GM21367 (cell line): ENCODE measurements around the gene OSTF1.

Experiments
- ATAC-seq: cut with Tn5 transposase; IDR thresholded peaks from one replicate; pipeline ENCODE4 v1.9.1; 2021; ENCODE audit not compliant: unreplicated experiment

The OSTF1 gene

DNA sequence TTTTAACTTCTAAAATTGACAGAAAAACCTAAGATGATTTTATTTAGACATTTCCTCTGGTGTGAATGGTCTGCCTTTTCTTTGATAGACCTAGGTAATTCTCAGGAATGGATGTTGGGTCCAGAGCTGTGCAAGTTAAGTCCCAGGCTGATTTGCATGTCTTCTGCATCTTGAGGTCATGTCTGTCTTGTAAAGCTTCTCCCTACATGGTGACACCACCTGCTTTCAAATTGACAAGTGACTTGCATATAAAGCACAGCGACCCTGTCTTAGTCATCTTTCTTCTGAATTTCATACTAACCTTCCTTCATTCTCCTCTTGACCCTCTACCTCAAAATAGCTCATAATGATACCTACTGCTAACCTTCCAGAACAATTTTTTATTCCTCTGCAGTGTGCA lies 29.2 kb downstream of the OSTF1 start:
- no peak for ATAC-seq

- ATAC-seq = no peak
Observed at GRCh38 chr9:75120686-75121085, 32.4 kb downstream of the OSTF1 start.

DNA sequence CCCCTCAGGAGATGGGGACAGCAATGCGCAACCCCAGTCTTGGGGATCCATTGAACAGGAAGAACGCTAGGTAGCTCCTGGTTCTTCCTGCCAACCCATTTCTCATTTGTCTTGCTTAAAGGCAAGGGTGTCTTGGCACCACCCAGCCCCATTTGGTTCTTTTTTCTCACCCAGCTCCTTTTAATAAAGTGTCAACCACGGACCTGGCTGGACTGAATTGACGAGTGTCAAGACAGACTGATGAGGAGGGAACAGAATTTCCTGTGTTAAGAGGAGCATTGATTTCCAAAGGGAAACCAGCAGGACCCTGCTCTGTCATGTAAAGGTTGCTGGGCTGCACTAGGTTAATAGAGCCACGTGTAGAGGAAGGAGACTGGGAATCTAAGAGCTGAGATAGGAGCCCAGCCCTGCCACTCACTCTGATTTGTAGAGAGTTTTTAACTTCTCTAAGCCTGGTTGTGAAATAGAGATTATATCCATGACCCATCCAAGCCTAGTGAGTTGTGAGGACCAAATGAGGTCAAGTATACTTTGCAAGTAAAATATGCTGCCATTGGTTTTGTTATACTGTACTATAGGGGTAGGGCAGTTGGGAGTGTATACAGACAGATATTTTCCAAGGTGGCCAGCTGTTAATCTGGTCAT lies 33.7 kb downstream of the OSTF1 start:
- no peak for ATAC-seq

DNA sequence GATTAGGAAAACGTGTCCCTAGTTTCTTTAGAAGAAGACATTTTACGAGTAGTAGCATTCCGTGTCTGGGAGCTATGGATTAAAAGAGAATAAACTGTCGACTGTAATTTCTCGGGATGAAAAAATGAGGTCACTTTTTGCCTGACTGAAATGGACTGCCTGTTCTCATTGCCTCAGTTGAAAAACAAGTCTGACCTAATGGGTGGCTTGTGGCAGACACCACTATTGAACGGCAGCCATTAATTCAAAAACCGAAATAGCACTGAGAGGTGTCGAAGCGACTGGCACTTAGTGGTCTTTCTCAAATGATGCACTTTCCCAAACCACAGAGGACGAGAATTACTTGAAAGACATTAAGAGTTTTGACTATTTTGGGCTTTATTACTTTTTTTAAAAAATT lies 35.4 kb downstream of the OSTF1 start:
- no peak for ATAC-seq

DNA sequence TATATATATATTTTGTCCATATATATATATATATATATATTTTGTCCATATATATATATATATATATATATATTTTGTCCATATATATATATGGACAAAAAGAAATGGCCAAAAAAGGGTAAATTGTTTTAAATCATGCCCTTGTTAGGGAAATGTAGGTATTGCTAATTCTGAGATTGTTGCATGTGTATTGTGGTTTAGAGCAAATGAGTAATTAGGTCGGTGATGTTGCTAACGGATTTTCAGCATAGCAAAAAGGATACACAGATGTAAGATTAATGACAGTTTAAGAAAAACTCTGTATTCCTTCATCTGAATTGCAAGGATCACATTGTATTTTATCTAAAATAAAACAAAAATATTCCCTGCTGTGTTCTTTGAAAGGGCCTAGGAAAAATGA lies 40.2 kb downstream of the OSTF1 start:
- no peak for ATAC-seq

GRCh38 chr9:75130172-75130571 lies 41.9 kb downstream of the OSTF1 start:
- ATAC-seq = no peak

- ATAC-seq = no peak
Observed at GRCh38 chr9:75130621-75131230, 42.4 kb downstream of the OSTF1 start.

DNA sequence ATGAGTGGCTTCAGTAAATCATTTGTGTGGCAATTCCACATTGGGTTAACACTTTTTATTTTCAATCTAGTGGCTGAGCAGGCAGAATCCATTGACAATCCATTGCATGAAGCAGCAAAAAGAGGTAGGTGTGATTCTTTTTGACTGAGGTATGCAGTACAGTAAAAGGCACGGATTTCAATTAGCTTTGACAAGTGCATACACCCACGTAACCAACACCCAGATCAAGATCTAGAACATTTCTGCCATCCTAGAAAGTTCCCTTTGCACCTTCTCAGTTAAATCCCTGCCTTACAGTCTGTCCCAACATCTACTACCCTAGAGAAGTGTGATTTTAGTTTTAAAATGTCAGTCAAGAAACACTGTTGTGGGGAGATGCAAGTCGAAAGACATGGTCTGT lies 43.4 kb downstream of the OSTF1 start:
- ATAC-seq = no peak

DNA sequence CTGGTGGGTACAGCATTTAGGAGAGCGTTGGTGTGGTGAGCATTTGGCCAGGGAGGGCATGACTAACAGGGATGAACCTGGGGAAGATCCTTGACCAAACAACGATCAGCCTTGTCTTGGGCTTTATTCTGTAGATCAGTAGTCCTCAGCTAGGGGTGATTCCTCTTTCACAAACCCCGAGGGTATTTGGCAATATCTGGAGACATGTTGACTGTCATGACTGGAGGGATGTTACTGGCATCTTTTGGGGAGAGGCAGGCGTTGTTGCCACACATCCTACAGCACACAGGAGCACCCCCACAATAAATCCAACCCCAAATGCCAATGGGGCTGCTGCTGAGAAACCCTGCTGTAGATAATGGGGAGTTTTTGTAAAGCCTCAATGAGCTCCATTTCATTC lies 43.9 kb downstream of the OSTF1 start:
- no peak for ATAC-seq

DNA sequence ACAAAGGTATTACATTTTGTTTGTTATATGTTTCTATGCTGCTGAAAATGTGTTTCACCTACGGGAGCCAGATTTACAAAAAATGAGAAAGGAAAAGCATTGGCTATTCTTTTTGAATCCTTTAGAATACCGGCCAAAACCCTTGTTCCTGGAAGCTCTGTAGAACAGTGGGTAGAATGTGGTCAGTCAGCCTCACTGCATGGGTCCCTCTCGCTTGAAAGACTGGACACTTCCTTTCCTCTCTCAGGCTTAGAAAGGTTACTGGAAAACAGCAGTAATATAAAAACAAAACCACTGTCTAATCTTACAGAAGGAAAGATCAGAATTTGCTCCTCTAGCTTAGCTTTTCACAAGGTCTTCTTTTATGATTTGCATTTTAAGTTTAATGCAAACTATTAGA lies 45.1 kb downstream of the OSTF1 start:
- ATAC-seq = no peak

DNA sequence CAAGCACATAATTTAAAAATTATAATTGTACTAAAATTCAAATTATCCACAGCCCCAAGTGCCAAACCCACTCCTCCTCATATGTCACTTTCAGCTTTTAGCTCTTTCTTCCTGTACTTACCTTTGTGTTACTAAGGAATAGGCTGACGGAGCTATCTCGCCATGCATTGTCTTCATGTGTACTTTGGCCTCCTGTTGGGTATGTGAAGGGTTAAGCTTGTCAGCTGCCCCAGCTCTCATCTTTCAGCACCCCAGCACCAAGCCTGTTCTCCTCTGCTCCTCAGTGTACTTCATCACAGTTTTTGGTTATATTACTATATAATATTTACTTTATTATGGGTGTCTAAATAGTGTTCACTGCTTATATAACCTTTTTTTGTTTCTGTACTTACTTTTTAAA lies 46.2 kb downstream of the OSTF1 start:
- ATAC-seq = no peak

DNA sequence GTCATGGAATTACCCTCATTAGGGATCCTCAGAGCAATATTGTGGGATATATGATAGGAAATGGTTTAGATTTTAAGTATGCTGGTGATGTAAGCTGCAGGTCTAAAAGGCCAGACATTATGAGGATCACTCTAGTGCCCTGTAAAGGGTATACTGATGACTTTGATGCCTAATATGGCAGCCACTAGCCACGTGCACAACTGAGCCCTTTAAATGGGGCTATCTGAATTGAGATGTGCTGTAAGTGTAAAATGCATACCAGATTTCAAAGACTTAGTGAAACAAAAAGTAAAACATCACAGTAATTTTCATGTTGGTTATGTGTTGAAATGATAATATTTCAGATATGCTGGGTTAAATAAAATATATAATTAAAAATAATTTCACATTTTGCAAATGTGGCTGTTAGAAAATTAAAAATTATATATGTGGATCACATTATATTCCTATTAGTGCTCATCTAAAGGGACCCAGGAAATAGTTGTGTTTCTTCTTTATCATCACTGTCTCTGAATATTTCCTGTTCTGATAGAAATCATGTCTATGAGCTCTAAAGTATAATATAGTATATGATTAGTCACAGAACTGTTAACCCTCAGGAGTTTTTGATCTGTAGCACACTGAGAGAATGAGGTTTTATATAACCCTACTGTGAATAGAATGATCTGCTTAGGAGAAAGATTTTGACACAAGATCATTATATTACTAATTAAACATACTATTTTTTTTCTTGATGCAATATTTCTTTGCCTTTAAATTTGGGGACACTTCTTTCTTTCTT lies 50.1 kb downstream of the OSTF1 start:
- no peak for ATAC-seq

DNA sequence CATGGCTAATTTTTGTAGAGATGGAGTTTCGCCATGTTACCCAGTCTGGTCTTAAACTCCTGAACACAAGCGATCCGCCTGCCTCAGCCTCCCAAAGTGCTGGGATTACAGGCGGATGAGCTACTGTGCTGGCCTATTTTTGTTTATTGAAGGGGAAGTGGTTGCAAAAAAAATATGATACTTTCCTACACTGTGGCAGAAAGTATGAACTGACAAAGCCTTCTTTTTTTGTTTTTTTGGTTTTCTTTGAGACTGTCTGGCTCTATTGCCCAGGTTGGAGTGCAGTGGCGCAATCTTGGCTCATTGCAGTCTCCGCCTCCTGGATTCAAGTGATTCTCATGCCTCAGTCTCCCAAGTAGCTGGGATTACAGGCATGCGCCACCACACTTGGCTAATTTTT lies 50.9 kb downstream of the OSTF1 start:
- ATAC-seq = no peak

DNA sequence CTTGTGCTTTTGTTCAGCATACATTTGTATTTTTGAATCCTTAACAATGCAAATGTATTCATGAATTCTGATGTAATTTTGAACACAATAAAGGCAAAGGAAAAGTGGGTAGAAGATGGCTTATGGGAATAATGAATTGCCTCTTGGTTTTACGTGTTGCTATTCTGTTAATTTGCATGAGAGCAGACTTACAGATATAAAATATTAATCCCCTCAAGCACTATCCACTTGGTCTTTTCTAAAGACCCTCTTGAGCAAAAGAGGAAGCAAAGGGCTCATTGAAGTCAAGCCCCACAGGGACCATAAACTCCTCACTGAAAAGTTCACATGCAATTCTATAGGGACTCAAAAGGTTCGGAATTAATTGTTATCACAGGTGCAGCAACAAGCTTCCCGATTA lies 51.9 kb downstream of the OSTF1 start:
- no peak for ATAC-seq

- ATAC-seq = no peak
Observed at GRCh38 chr9:75142202-75142601, 53.9 kb downstream of the OSTF1 start.

DNA sequence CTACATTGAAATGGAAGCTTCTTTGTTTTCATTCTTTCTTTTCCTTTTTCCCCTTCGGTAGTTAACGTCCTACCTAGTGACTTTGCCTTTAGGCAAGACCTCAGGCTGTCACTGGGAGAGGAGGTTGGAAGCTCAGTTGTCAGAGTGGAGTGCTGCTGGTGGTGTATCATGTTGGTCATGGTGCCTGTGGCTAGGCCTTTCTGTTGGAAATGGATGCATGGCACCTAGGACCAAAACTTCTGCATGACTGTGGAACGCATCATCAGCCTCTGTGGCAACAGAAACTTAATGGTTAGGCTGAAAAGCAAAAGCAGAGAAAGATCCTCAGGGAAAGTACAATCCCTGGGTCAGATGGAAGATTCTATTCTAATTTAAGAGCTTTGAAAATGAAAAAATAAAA lies 57.9 kb downstream of the OSTF1 start:
- ATAC-seq = no peak

GRCh38 chr9:75147638-75148037 lies 59.3 kb downstream of the OSTF1 start:
- ATAC-seq = peak; percentile 58

GRCh38 chr9:75148561-75148960 lies 60.2 kb downstream of the OSTF1 start:
- ATAC-seq = no peak

- no peak for ATAC-seq
Observed at GRCh38 chr9:75149841-75150241, 61.5 kb downstream of the OSTF1 start.

DNA sequence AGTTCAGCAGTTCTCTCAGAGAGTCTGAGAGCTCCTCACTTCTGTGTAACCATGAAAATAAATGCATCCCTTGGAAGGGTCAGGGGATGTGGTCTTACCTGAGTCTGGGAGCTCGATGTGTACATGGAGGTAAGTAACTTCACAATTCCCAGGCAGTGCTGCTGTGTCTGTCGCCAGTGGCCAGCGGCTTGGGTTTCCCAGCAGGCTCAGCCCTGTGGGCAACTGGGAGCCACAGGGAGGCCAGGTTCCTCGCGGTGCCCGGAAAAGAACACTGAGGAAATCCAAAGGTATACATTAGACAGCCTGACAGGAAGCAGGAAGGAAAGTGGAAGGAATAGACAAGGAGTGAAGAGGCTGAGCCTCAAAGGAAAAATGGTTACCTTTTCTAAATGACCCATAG lies 62.2 kb downstream of the OSTF1 start:
- no peak for ATAC-seq

GRCh38 chr9:75152416-75152815 lies 64.1 kb downstream of the OSTF1 start:
- ATAC-seq = no peak

DNA sequence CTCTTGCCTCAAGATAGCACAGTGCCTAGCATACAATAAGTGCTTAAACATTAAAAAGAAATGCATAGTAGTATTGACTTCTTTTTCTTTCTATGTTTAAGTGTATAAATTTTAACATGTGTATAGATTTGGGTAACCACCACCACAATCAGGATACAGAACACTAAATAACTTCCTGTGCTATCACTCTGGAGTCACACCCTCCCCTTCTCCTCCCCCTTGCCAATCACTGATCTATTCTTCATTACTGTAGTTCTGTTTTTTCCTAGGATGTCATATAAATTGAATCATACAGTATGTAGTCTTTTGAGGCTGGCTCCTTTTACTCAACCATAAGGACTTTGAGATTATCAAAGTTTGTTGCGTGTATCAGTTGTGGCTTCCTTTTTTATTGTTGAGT lies 68.5 kb downstream of the OSTF1 start:
- ATAC-seq = no peak
